GM19023 (cell line): ENCODE results near the gene BPGM.
"Not testable (repeated sequence)": the region's sequence is repeated elsewhere in the genome, so short reads cannot be mapped to it uniquely, and the experiment has no call there.

Experiments used
- ATAC-seq: cut with Tn5 transposase; IDR thresholded peaks from one replicate; pipeline ENCODE4 v1.9.1; 2021; ENCODE audit warnings: mild to moderate bottlenecking, moderate library complexity; ENCODE audit not compliant: unreplicated experiment

The BPGM gene

GRCh38 chr7:134630893-134631292 is 15.8 kb upstream of the BPGM start:
- ATAC-seq, result no peak

GRCh38 chr7:134632052-134632451 is 14.6 kb upstream of the BPGM start:
- no peak for ATAC-seq

- peak; percentile 57 for ATAC-seq
Measured at GRCh38 chr7:134632937-134633540, 13.6 kb upstream of the BPGM start.

GRCh38 chr7:134636008-134636449 is 10.6 kb upstream of the BPGM start:
- peak; percentile 85 for ATAC-seq

GRCh38 chr7:134637441-134637840 is 9.2 kb upstream of the BPGM start:
- no peak for ATAC-seq

- no peak for ATAC-seq
Measured at GRCh38 chr7:134637934-134638719, 8.5 kb upstream of the BPGM start.

- ATAC-seq, result no peak
Measured at GRCh38 chr7:134639061-134639460, 7.6 kb upstream of the BPGM start.

GRCh38 chr7:134639683-134640279 is 6.9 kb upstream of the BPGM start:
- ATAC-seq, result no peak

- no peak for ATAC-seq
Measured at GRCh38 chr7:134640842-134641715, 5.6 kb upstream of the BPGM start.

- not testable (repeated sequence) for ATAC-seq
Measured at GRCh38 chr7:134641981-134642380, 4.7 kb upstream of the BPGM start.

- ATAC-seq, result no peak
Measured at GRCh38 chr7:134643131-134643530, 3.5 kb upstream of the BPGM start.

- no peak for ATAC-seq
Measured at GRCh38 chr7:134645478-134645877, 1.2 kb upstream of the BPGM start.

- no peak for ATAC-seq
Measured at GRCh38 chr7:134645935-134646334, 718 bp upstream of the BPGM start.

- ATAC-seq, result no peak
Measured at GRCh38 chr7:134648456-134648855, 1.8 kb downstream of the BPGM start.

GRCh38 chr7:134649226-134649775 is 2.6 kb downstream of the BPGM start:
- no peak for ATAC-seq

- no peak for ATAC-seq
Measured at GRCh38 chr7:134651991-134652390, 5.3 kb downstream of the BPGM start.

GRCh38 chr7:134654104-134654775 is 7.6 kb downstream of the BPGM start:
- ATAC-seq, result peak; percentile 57

GRCh38 chr7:134657526-134657925 is 10.9 kb downstream of the BPGM start:
- no peak for ATAC-seq

- ATAC-seq, result no peak
Measured at GRCh38 chr7:134660242-134660785, 13.7 kb downstream of the BPGM start.

GRCh38 chr7:134660961-134661376 is 14.3 kb downstream of the BPGM start:
- no peak for ATAC-seq
